Activated gamma-delta T cell (primary cell): ENCODE results near the gene CA9.

ENCODE experiments used
- DNase-seq: peaks from one replicate; lab custom pipeline; 2025; lab: John Stamatoyannopoulos, UW

CA9 gene

DNA sequence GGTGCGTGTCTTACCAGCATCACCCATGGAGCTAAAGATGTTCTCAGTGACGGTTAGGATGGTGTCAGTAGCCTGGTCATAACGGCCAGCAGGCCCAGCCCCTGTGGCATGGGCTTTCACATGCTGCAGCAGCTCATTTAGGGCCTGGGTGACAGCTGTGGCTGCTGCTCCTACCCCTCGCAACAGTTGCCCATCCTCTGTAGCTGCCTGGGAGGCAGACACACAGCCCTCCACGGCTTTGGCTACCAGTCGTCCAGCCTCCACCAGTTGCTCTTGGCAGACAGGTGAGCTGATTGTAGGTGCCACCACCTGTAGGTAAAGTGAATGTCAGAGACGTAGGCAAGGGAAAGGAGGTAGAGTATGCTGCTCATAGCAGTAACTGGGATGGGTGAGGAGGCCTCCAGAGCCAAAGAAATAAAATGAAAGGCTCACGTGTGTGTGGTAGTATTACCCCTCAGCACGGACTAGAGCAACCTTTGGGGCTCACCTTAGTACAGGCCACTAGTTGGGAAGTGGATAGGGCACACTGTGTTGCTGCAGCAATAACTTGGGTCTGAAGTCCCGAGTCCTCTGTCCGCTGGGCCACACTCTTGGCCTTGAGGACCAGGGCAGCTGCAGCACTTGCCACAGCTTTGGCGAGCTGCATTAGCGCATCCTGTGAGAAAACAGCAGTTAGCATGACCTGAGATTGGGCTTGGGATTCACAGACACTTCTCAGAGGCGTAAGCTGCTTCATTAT, 43.6 kb downstream of the CA9 start:
- no peak for DNase-seq

- no peak for DNase-seq
These were observed 45.2 kb downstream of the CA9 start for GRCh38 chr9:35718721-35719511.

DNA sequence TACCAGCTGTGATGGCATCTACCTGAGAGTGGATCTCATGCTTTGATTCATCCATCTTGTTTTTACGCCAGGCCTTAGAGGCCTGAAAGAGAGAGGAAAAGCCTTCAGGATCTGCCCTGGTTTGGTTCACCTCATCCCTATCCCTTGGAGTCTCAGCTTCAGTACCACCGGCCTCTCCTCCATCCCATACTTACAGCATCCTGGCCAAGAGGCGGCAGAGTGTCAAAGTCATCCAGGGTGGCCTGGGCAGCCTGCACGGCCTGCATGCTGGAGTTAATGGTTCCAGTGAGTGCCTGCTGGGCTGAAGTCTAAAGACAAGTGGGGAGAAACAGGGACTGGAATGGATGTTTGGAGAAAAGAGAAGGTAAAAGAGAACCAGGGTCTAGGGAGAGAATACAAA, 45.8 kb downstream of the CA9 start:
- no peak for DNase-seq

DNA sequence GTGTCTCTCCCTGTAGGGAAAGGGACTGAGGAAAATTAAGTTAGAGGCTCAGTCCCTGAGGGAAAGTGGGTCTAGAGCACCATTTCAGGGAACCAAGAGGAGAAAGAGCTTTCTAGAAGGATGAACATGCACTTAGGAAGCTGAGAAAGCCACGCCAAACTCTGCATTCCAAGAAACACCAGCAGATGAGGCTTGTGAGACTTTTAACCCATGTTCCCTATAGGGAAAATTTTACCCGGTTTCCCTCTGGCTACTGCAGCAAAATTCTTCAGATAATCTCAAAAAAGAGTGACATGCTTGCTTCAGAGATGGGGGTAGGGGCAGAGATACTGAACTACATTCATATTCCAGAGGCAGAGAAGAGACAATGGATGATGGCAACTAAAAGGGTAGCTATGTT, 49.7 kb downstream of the CA9 start:
- no peak for DNase-seq

- no peak for DNase-seq
These were observed 50.2 kb downstream of the CA9 start for GRCh38 chr9:35723908-35724307.

DNA sequence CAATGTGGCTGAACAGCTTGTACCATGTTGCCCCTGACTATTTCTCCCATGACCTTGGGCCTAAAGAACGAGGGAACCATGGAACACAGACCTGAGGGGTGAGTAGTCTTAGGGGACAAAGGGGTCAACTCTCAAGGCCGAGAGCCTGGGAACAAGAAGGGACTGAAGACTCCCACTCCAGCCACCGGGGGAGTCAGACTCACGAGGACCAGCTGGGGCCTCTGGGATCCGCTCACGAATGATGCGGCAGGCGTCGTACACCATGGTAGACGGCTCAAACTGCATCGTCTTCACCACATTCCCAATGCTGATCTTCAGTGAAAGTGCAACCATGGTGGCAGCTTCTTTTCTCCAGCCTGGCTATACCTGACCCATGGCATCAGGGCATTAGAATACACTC, 51.6 kb downstream of the CA9 start:
- DNase-seq = no peak

- DNase-seq = no peak
These were observed 53.2 kb downstream of the CA9 start for GRCh38 chr9:35726931-35727330.

GRCh38 chr9:35727676-35728040, 53.9 kb downstream of the CA9 start:
- DNase-seq = no peak

DNA sequence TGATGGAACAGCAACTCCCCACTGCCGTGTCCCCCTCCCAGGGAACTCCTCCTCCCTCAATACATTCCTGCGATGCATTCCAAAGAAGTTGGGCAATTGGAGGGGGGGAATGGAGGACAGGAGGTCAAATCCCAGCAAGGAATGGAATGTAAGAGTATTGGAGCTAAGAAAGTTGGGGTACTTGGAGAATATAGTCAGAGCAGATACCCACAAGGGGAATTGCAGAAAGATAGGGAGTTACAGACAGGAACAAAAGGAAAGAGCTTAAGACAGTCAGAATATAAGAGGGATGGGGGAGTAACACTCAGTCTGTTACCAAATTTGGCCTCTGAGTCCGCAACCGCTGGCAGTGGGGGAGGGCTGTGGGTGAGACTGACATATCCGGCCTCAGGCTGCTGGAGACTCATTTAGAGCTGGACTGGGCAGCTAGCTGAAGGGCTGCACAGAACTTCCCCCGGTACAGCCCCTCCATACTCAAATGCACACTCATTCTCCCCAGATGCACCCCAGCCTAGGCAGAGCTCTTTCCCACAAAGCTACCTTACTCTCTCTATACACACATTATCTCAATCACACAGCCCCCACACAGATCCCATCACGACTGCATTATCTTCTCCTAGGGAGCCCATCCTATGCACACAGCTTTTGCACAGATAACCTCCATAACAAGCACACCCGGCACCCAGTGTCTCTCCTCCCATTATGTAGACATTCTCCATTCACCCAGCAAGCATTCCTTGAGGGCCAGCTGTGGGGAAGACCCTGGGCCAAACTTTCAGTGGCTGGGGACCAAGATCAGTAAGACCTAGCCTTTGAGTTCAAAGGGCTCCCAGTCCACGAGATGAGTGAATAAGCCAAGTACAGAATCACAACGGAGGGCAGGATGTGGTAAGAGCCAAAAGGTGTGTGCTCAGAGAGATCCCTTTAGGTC, 54.6 kb downstream of the CA9 start:
- DNase-seq = no peak

DNA sequence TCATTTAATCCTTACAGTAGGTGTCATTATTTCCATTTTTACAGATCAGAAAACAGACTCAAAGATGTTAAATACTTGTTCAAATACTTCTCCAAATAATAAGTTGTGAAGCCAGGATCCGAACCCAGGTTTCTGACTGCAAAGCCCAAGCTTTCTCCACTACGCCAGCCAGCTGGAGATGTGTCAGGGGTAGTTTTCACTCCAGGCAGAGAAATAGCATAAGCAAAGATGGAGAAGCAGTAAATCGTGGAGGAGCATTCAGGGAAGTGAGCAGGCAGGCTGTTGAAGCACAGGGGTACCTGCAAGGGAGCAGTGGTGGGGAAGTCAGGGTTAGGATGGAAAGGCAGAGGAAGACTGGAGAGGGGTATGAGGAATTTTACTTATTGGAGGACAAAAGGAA, 55.4 kb downstream of the CA9 start:
- DNase-seq = no peak

DNA sequence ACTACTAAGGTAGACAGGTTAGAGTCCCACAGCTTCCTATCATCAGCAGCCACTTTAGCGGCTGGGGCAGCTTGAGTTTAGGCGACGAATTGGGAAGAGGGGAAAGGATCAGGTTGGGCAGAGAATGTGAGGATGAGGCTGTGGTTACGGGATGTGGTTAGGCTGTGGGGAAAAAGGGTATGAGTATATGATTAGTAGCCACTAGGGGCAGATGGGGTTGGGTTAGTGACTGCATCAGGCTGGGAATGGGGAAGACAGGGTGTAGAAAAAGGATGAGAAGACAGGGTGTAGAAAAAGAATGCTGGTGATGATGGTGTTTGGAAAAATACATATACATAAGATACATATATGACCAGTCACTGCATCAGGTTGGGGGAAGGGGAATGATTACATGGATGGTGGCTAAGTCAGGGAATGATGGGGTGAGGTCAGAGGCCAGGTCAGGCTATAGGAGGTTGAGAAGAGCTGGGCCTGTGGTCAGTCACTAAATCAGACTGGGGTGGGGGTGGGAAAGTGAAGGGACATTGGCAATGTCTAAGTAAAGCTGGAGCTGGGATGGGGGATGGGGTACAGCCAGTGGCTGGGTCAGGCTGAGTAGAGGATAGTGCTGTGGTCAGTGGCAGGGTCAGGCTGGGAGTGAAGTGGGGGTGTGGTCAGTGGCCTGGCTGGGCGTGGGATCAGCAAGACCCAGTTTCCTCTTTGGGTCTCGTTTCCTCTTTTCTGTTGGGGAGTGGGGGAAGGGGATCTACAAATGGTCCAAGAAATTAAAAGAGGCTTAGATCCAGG, 56.2 kb downstream of the CA9 start:
- no peak for DNase-seq

DNA sequence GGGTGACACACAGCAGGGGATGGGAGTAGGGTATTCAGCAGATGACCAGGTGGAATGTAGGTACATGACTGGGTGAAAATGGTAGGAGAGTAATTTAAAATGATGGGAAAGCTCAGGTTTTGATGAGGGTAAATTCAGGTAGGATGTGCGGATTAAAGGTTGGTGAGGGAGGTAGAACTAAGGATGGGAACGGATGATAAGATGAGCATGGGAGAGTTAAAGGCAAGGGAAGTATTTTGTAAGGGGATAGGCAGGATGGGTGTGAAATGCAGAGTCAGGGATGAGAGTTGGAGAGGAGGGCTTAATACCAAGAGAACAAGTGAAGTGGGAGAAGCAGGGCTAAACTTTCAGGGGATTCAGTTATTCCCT, 56.7 kb downstream of the CA9 start:
- no peak for DNase-seq
